OCI-LY7 (cell line): Measurements from ENCODE around the gene DNAH7. TPM values are rescaled to one million over a fixed set of nuclear protein-coding genes. Genes with fewer than 3 reads are reported as not detected.

Experiments used
- total RNA-seq, 2 experiments: library from RNA; depleted of rRNA in 1 of 2; stranded (reverse); fragments of >200 nt in 1 of 2; shearing (Covaris generic) in 1 of 2; gene quantifications; 2 replicates each; pipeline ENCODE4 v1.2.3, GENCODE V29; 2014 to 2022

DNAH7 gene
- total RNA-seq, 2 experiments from 2014 or later, result not detected

Other genes with a start within 250 kb of the DNAH7 start
- gene STK17B, start 102.7 kb upstream of the DNAH7 start, total RNA-seq (2014; rRNA removed; shearing (Covaris generic)), result 87.4 and 95.0 TPM in 2 replicates
- 148 and 182 TPM in 2 replicates for gene STK17B, start 102.7 kb upstream of the DNAH7 start, total RNA-seq (2022)